Vagina (tissue), 2 donors: ENCODE measurements around the gene FKBP11.

ENCODE experiments used
- POLR2A ChIP-seq, 2 donors: fragments of 450-650 bp; IDR thresholded peaks; one replicate each; pipeline ENCODE4 v1.6.1; 2017; ENCODE audit warnings: antibody characterized with exemption in 2 of 2, mild to moderate bottlenecking in 2 of 2, moderate library complexity in 2 of 2
- TF ChIP-seq, protein P1 (sequence below), 3 experiments: fragments of 450-650 bp in 2 of 3; fragments of 200-600 bp in 1 of 3; sonication (generic) in 1 of 3; IDR thresholded peaks; one replicate each; pipeline ENCODE4 v1.5.1; 2017 to 2019; ENCODE audit warnings: antibody characterized with exemption in 3 of 3, mild to moderate bottlenecking in 2 of 3, moderate library complexity in 2 of 3

DNA sequence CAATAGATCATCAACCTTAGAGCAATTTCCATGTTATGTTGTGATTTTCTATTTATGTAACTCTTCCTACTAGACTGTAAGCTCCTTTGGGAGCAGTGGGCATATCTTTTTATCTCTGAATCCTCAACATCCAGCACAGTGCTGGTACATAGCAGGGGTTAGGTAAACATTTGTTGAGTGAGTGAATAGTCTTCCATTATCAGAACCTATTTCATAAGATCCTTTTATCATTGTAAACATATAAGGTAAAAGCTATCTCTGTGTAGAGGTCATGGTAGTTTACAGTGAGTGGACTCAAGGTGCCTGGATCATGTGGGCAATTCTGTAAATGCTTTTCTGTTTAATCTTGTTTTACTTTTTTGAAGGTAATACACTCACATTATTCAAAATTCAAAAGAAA, 15.1 kb downstream of the FKBP11 start:
- TF ChIP-seq, protein P1, sequence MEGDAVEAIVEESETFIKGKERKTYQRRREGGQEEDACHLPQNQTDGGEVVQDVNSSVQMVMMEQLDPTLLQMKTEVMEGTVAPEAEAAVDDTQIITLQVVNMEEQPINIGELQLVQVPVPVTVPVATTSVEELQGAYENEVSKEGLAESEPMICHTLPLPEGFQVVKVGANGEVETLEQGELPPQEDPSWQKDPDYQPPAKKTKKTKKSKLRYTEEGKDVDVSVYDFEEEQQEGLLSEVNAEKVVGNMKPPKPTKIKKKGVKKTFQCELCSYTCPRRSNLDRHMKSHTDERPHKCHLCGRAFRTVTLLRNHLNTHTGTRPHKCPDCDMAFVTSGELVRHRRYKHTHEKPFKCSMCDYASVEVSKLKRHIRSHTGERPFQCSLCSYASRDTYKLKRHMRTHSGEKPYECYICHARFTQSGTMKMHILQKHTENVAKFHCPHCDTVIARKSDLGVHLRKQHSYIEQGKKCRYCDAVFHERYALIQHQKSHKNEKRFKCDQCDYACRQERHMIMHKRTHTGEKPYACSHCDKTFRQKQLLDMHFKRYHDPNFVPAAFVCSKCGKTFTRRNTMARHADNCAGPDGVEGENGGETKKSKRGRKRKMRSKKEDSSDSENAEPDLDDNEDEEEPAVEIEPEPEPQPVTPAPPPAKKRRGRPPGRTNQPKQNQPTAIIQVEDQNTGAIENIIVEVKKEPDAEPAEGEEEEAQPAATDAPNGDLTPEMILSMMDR (IDR thresholded peaks at IDR 0.05) = no peak
- no peak for TF ChIP-seq POLR2A (IDR thresholded peaks at IDR 0.05)
